SK-N-SH (cell line): Measurements from ENCODE around the gene SPG7. TPM values are rescaled to one million over a fixed set of nuclear protein-coding genes. Genes with fewer than 3 reads are reported as not detected.

Experiments
- CTCF ChIA-PET: fragments of 300-600, 350-600 bp; formaldehyde crosslinking; extraction: SDS; loops from one replicate; lab custom pipeline; 2021; lab: Yijun Ruan, JAX
- POLR2A ChIA-PET: fragments of 350-600 bp; sonication (Branson Sonifier 250); formaldehyde crosslinking; extraction: SDS; loops from one replicate; lab custom pipeline; 2020; ENCODE audit warnings: antibody characterized with exemption, inconsistent platforms; lab: Yijun Ruan, JAX
- DNase-seq: peaks from one replicate; pipeline ENCODE4 v3.0.0; 2012
- H2AFZ ChIP-seq: fragments of 200-600 bp; sonication (generic); 2 replicates; pipeline ENCODE4 v1.8.1; 2016; ENCODE audit warnings: antibody characterized with exemption, mild to moderate bottlenecking, low read depth
- H3F3A ChIP-seq: fragments of 200-600 bp; sonication (generic); replicated peaks from 2 replicates; pipeline ENCODE3; 2016; ENCODE audit warnings: antibody characterized with exemption, mild to moderate bottlenecking; ENCODE audit not compliant: insufficient read depth
- H3K27ac ChIP-seq, 2 experiments: fragments of 200-500 bp in 1 of 2; fragments of 200-600 bp in 1 of 2; sonication (Bioruptor generic) in 1 of 2; sonication (generic), shearing (Covaris generic) in 1 of 2; 2 replicates each; pipeline versions ENCODE4 v1.5.1 to v1.6.1; 2014 to 2016; ENCODE audit warnings: low read depth in 2 of 2, inconsistent platforms in 1 of 2, low read length in 1 of 2, mild to moderate bottlenecking in 1 of 2, mixed read lengths in 1 of 2
- H3K27me3 ChIP-seq: fragments of 200-600 bp; sonication (generic), shearing (Covaris generic); 2 replicates; pipeline ENCODE4 v1.6.1; 2016; ENCODE audit warnings: mixed run types; ENCODE audit not compliant: insufficient read depth
- H3K36me3 ChIP-seq, 2 experiments: fragments of 200-500 bp in 1 of 2; fragments of 200-600 bp in 1 of 2; sonication (Bioruptor generic) in 1 of 2; sonication (generic) in 1 of 2; replicated peaks in 1 of 2; 2 replicates each; pipeline versions ENCODE3 to v1.5.1; 2014 to 2016; ENCODE audit warnings: low read length in 1 of 2, mild to moderate bottlenecking in 1 of 2; ENCODE audit not compliant: insufficient read depth in 2 of 2, control insufficient read depth in 1 of 2
- H3K4me1 ChIP-seq, 2 experiments: fragments of 200-500 bp in 1 of 2; fragments of 200-600 bp in 1 of 2; sonication (Bioruptor generic) in 1 of 2; sonication (generic), shearing (Covaris generic) in 1 of 2; 2 replicates each; pipeline versions ENCODE4 v1.5.1 to v1.6.1; 2014 to 2016; ENCODE audit warnings: low read depth in 1 of 2, low read length in 1 of 2, mixed run types in 1 of 2; ENCODE audit not compliant: insufficient read depth in 2 of 2, control insufficient read depth in 1 of 2
- H3K4me2 ChIP-seq: fragments of 200-600 bp; sonication (generic), shearing (Covaris generic); 2 replicates; pipeline ENCODE4 v1.6.1; 2017; ENCODE audit warnings: mixed run types
- H3K4me3 ChIP-seq, 2 experiments: fragments of 200-500 bp in 1 of 2; fragments of 200-600 bp in 1 of 2; sonication (Bioruptor generic) in 1 of 2; sonication (generic), shearing (Covaris generic) in 1 of 2; 2 replicates each; pipeline versions ENCODE4 v1.5.1 to v1.8.1; 2014 to 2016; ENCODE audit warnings: low read depth in 2 of 2, inconsistent platforms in 1 of 2, low read length in 1 of 2, mild to moderate bottlenecking in 1 of 2, mixed read lengths in 1 of 2, moderate library complexity in 1 of 2
- H3K79me2 ChIP-seq: fragments of 200-600 bp; sonication (generic); 2 replicates; pipeline ENCODE4 v1.8.1; 2017; ENCODE audit warnings: mild to moderate bottlenecking; ENCODE audit not compliant: insufficient read depth
- H3K9ac ChIP-seq: fragments of 200-600 bp; sonication (generic); 2 replicates; pipeline ENCODE4 v1.6.1; 2017; ENCODE audit warnings: mixed run types
- H3K9me2 ChIP-seq: fragments of 200-600 bp; sonication (generic); 2 replicates; pipeline ENCODE4 v1.6.1; 2017; ENCODE audit warnings: mixed run types
- H3K9me3 ChIP-seq: fragments of 200-600 bp; sonication (generic); 2 replicates; pipeline ENCODE4 v1.6.1; 2017; ENCODE audit warnings: mixed run types, mild to moderate bottlenecking, moderate library complexity
- H4K20me1 ChIP-seq: fragments of 200-600 bp; sonication (generic); 2 replicates; pipeline ENCODE4 v1.6.1; 2017; ENCODE audit warnings: mild to moderate bottlenecking, mixed run types; ENCODE audit not compliant: insufficient read depth
- ELF1 ChIP-seq: IDR thresholded peaks from 2 replicates; pipeline ENCODE4 v1.4.0; 2012
- EP300 ChIP-seq, 2 experiments: IDR thresholded peaks; 2 replicates each; pipeline versions ENCODE4 v1.4.0 to v1.6.1; 2012; ENCODE audit warnings: borderline replicate concordance in 1 of 2, low read depth in 1 of 2, low read length in 1 of 2
- FOSL2 ChIP-seq: IDR thresholded peaks from 2 replicates; pipeline ENCODE4 v1.4.0; 2012; ENCODE audit warnings: low read depth, mild to moderate bottlenecking, moderate library complexity, borderline replicate concordance
- FOXM1 ChIP-seq: IDR thresholded peaks from 2 replicates; pipeline ENCODE4 v1.4.0; 2012; ENCODE audit warnings: low read depth, mild to moderate bottlenecking
- POLR2AphosphoS5 ChIP-seq: IDR thresholded peaks from 2 replicates; pipeline ENCODE4 v1.6.1; 2012; ENCODE audit warnings: low read depth, low read length
- RAD21 ChIP-seq: IDR thresholded peaks from 2 replicates; pipeline ENCODE4 v1.6.1; 2012; ENCODE audit warnings: mild to moderate bottlenecking, low read length
- TCF12 ChIP-seq: IDR thresholded peaks from 2 replicates; pipeline ENCODE4 v1.4.0; 2012
- TEAD4 ChIP-seq: IDR thresholded peaks from 2 replicates; pipeline ENCODE4 v1.4.0; 2012; ENCODE audit warnings: mild to moderate bottlenecking, borderline replicate concordance; ENCODE audit not compliant: insufficient read depth
- WGBS: methylation state at CpG from one replicate; pipeline ENCODE4 v1.1.6; 2017; ENCODE audit warnings: low lambda C conversion rate; 5-methylcytosine and 5-hydroxymethylcytosine counted together
- polyA plus RNA-seq, 3 experiments: library from polyadenylated mRNA; depleted of rRNA; stranded (reverse); fragments of >200 nt; gene quantifications; 2 replicates each; pipeline ENCODE4 v1.2.3, GENCODE V29; 2012
- TF ChIP-seq, protein P1 (sequence below): fragments of 150-350 bp; IDR thresholded peaks from 2 replicates; pipeline ENCODE4 v1.6.1; 2016; ENCODE audit warnings: mild to moderate bottlenecking, low read depth, low read length
- TF ChIP-seq, protein P2 (sequence below): IDR thresholded peaks from 2 replicates; pipeline ENCODE4 v1.4.0; 2012; ENCODE audit warnings: low read depth, borderline replicate concordance
- TF ChIP-seq, protein P3 (sequence below): IDR thresholded peaks from 2 replicates; pipeline ENCODE4 v1.6.1; 2012; ENCODE audit warnings: mild to moderate bottlenecking, low read depth, low read length, moderate library complexity
- TF ChIP-seq, protein P4 (sequence below): IDR thresholded peaks from 2 replicates; pipeline ENCODE4 v1.4.0; 2012; ENCODE audit warnings: low read depth, borderline replicate concordance

SPG7 gene
- polyA plus RNA-seq, 1 of the 3 experiments (the other 2 are of a cell fraction): 100 TPM

DNA sequence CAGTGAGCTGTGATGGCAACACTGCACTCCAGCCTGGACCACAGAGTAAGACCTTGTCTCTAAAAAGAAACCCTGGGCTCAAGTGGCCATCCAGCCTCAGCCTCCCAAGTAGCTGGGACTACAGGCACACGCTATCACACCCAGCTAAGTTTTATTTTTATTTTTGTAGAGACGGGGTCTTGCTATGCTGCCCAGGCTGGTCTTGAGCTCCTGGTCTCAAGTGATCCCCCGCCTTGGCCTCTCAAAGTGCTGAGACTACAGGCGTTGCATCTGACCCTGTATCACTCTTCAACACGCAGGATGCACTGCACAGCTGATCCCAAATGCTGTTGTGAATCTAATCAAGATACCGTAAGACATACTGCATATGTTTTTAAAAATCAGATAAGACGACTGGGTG lies 40.8 kb upstream of the SPG7 start:
- H4K20me1 ChIP-seq: peaks cover 93% of the 10 kb centered on the region
- H3K9me2 ChIP-seq: no peaks in the 10 kb centered on the region
- no peak overlapping the region for H3K9ac ChIP-seq
- H3K4me3 ChIP-seq: no peak overlapping the region
- 95% methylated on average over 7 of the region's 7 CpGs for WGBS
- no peak for DNase-seq
- no peak for TF ChIP-seq TCF12
- TF ChIP-seq FOXM1: no peak
- TF ChIP-seq RAD21: no peak
- TF ChIP-seq, protein P1, sequence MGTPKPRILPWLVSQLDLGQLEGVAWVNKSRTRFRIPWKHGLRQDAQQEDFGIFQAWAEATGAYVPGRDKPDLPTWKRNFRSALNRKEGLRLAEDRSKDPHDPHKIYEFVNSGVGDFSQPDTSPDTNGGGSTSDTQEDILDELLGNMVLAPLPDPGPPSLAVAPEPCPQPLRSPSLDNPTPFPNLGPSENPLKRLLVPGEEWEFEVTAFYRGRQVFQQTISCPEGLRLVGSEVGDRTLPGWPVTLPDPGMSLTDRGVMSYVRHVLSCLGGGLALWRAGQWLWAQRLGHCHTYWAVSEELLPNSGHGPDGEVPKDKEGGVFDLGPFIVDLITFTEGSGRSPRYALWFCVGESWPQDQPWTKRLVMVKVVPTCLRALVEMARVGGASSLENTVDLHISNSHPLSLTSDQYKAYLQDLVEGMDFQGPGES: no peak
- no peak for TF ChIP-seq TEAD4
- no peak for TF ChIP-seq POLR2AphosphoS5
- TF ChIP-seq, protein P2, sequence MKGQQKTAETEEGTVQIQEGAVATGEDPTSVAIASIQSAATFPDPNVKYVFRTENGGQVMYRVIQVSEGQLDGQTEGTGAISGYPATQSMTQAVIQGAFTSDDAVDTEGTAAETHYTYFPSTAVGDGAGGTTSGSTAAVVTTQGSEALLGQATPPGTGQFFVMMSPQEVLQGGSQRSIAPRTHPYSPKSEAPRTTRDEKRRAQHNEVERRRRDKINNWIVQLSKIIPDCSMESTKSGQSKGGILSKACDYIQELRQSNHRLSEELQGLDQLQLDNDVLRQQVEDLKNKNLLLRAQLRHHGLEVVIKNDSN: no peak
- no peak for TF ChIP-seq EP300 (IDR thresholded peaks at IDR 0.05; ENCODE audit: borderline replicate concordance in 1 of 2, low read depth in 1 of 2, low read length in 1 of 2)
- TF ChIP-seq, protein P3, sequence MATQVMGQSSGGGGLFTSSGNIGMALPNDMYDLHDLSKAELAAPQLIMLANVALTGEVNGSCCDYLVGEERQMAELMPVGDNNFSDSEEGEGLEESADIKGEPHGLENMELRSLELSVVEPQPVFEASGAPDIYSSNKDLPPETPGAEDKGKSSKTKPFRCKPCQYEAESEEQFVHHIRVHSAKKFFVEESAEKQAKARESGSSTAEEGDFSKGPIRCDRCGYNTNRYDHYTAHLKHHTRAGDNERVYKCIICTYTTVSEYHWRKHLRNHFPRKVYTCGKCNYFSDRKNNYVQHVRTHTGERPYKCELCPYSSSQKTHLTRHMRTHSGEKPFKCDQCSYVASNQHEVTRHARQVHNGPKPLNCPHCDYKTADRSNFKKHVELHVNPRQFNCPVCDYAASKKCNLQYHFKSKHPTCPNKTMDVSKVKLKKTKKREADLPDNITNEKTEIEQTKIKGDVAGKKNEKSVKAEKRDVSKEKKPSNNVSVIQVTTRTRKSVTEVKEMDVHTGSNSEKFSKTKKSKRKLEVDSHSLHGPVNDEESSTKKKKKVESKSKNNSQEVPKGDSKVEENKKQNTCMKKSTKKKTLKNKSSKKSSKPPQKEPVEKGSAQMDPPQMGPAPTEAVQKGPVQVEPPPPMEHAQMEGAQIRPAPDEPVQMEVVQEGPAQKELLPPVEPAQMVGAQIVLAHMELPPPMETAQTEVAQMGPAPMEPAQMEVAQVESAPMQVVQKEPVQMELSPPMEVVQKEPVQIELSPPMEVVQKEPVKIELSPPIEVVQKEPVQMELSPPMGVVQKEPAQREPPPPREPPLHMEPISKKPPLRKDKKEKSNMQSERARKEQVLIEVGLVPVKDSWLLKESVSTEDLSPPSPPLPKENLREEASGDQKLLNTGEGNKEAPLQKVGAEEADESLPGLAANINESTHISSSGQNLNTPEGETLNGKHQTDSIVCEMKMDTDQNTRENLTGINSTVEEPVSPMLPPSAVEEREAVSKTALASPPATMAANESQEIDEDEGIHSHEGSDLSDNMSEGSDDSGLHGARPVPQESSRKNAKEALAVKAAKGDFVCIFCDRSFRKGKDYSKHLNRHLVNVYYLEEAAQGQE: no peak
- TF ChIP-seq FOSL2: no peak
- no peak for TF ChIP-seq ELF1
- TF ChIP-seq, protein P4, sequence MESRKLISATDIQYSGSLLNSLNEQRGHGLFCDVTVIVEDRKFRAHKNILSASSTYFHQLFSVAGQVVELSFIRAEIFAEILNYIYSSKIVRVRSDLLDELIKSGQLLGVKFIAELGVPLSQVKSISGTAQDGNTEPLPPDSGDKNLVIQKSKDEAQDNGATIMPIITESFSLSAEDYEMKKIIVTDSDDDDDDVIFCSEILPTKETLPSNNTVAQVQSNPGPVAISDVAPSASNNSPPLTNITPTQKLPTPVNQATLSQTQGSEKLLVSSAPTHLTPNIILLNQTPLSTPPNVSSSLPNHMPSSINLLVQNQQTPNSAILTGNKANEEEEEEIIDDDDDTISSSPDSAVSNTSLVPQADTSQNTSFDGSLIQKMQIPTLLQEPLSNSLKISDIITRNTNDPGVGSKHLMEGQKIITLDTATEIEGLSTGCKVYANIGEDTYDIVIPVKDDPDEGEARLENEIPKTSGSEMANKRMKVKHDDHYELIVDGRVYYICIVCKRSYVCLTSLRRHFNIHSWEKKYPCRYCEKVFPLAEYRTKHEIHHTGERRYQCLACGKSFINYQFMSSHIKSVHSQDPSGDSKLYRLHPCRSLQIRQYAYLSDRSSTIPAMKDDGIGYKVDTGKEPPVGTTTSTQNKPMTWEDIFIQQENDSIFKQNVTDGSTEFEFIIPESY: no peak
- peaks cover 0 to 4% of the 10 kb centered on the region in 2 experiments for H3K36me3 ChIP-seq
- peaks cover 99% of the 10 kb centered on the region for H3K79me2 ChIP-seq
- no peak overlapping the region for H3K4me2 ChIP-seq
- H2AFZ ChIP-seq: no peak overlapping the region
- peaks cover 11 to 14% of the 10 kb centered on the region in 2 experiments; a peak in 2 of 4 replicates for H3K4me1 ChIP-seq
- no peaks in the 10 kb centered on the region for H3K9me3 ChIP-seq
- peaks cover 11% of the 10 kb centered on the region for H3F3A ChIP-seq
- ChIA-PET CTCF (interaction anchor here (0.6 kb wide), 1 partner anchor 77 kb away, joined by 3 read pairs; no protein-coding TSS in a partner anchor), POLR2A (no interaction called here)
- H3K27me3 ChIP-seq: no peaks in the 10 kb centered on the region
- no peak overlapping the region for H3K27ac ChIP-seq
